Muscle of back (tissue), 11 donors: ENCODE data around the gene SLC35F3. TPM values are rescaled to one million over a fixed set of nuclear protein-coding genes. Genes with fewer than 3 reads are reported as not detected.
"Not testable (repeated sequence)": the region's sequence is repeated elsewhere in the genome, so short reads cannot be mapped to it uniquely, and the experiment has no call there.

Experiments used
- DNase-seq, 3 donors: peaks; one replicate each; pipeline versions ENCODE4 v3.0.0 to v3.0.0-alpha.2; 2013
- polyA plus RNA-seq, 10 donors: library from polyadenylated mRNA; unstranded; fragments of 120-200 nt; gene quantifications; one replicate each; pipeline ENCODE4 v1.2.1, GENCODE V29; 2013; ENCODE audit not compliant: insufficient read length in 10 of 10

SLC35F3 gene
- polyA plus RNA-seq, 10 donors, result 0.34 to 1.0 (median 0.76) TPM

DNA sequence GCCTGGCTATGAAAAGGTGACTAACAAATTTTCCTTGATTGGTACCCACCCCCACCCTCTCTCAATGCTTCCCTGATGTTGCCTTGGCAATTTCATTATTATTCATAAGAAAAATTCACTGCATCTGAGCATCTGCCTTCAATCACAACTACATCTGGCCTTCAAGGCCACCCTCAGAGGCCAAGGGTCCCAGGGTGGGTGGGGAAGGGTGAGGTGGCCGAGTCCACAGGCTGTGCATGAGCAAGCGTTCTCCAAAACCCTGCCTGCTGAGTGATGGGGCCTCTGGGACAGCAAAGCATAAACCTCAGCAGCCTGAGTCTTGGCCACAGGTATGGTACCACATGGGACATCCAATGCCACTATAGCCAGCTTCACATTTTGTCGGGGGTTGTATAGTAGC lies 198.7 kb downstream of the SLC35F3 start:
- peak in 1 of 3 donors; percentile 42 for DNase-seq

DNA sequence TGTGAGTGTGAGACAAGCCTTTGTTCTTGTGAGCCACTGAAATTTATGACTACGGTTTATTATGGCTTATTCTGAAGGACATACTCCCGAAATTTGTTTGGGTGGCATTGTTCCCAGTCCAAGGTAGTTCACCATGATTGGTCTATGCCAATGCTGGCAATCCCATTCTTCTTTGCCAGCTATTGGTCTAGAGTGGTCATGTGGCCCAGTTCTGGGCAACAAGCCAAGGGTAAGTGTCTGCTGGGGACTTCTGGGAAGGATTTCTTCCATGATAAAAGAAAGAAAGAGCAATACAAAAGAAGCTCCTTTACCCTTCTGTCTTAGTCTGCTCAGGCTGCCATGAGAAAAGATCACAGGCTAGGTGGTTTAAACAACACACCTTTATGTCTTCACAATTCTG lies 201.6 kb downstream of the SLC35F3 start:
- no peak for DNase-seq

DNA sequence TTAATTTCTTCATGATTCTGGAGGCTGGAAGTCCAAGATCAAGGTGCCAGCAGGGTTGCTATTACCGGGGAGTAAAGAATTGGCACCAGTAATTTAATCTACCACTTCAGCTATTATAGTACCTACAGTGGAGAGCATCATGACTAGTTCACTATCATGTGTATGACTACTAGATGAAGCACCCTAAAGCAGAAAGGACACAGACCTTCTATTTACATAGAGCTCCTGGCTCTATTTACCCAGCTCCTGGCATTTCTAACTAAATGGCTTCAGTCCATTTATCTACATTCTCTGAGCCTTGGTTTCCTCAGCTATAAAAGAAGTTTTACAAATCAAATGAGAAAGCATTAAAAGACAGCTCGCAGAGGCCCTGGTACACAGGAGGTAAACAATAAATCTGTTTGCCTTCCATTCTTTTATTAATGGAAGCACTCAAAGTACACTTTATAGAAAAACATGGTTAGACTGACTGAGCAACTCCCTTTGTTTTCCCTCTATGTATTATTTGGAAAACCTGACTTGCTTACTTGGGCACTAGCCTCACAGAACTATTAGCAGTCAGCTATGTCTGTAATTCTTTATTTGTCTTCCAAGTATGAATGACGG lies 203.0 kb downstream of the SLC35F3 start:
- no peak for DNase-seq

DNA sequence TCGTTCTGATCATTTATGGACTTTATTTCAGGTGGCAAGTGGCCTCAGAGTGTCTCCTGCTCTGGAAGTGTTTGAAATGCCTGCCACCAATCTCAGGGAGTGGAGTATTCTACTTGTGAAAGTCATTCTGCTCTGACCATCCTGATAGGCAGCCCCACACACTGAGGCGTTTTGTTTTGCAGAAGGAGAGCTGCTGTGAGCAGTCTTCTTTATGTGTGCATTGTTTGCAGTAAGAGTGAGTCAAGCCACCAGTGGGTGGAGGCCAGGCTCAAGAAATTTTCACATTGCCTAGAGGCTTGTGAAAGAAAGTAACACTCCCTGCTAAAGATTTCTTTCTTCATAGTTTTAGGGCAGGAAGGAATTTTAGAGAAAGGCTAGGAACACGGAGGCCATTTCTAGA lies 204.4 kb downstream of the SLC35F3 start:
- no peak for DNase-seq

DNA sequence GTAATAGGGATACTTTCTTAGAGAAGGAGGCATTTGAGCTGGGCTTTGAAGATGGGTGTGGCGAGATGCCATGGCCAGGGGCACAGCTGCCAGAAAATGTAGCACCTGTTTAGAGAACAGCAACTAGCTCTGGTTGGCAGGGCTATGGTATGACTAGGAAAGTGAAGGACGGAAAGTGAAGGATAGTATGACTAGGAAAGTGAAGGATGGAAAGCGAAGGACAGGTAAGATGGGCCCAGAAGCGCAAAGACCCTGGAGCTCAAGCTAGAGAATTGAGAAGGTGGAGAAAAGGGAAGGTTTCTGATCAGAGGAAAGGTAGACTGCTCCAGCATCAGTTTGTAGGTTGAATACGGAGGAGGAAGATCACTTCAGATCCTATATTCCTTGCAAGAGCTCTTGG lies 205.4 kb downstream of the SLC35F3 start:
- no peak for DNase-seq

DNA sequence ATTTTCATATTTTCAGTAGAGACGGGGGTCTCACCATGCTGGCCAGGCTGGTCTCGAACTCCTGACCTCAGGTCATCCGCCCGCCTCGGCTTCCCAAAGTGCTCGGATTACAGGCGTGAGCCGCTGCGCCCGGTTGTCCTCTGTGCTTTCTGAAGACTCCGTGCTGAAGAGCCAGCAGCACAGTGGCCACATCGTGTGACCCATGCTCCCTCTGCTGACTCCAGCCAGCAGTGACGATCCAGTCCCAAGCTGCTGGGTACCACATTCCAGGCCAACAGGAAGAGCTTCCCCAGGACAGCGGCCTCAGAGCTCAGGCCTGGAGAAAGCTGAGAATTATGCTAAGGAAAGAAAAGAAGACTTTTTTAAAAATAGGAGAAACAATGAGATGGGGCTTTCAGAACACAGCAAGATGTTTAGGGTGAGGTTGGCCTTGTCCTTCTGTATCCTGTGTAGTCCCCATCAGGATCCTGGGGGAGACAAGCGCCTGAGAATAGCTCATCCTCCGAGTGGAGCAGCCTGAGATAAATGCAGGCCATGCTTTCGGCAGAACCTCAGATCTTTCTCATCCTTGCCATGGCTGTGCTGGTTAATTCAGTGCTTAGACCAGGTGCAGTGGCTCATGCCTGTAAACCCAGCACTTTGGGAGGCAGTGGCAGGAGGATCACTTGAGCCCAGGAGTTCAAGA lies 207.1 kb downstream of the SLC35F3 start:
- peak in 1 of 3 donors; percentile 45 for DNase-seq

DNA sequence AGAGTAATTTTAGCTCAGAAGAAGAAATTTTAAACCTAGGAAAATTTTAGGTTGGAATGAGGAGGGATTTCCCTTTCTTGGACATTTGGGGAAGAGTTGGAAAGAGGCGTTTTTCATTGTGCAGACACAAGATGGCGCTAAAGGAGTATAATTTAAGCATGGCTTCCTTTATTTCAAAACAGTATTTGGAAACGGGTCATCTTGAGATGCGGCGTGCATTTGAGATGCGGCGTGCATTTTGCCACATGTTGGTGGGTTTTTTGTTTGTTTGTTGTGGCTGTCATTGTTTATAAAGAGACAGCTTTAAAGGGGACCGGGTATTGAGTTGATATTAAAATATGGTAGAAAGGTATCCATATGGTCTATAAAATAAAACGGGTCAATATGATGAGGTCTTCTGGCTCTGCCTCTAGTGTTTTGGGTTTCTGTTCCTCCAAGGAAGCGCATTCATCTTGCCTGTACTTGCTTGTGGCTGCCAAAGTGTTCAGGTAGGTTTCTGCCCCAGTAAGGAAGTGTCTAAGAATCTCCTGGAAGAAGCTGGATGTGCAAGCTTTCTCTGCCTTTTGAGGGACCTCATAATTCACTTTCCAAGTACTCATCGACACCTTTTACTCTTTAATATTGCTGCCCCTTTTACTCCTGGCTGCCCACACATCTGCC lies 210.3 kb downstream of the SLC35F3 start:
- DNase-seq, result peak; percentile 58 to 78 (median 69)

DNA sequence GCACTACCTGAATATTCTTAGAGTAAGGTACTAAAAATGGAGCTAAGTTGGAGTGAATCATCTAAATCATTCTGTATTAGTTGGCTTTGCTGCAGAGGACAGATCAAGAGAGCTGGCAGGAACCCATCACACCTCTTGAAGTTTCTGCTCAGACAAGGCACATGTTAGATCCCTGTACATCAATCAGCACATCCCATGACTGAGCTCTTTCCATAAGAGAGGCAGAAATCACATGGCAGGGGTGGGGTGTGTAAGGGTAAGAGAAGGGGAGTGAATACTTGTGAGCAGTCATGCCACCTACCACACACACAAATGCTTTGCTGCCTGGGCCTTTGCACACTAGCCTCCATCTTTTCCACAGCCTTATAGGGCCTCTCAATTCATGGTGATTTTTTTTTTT lies 214.4 kb downstream of the SLC35F3 start:
- DNase-seq, result no peak

DNA sequence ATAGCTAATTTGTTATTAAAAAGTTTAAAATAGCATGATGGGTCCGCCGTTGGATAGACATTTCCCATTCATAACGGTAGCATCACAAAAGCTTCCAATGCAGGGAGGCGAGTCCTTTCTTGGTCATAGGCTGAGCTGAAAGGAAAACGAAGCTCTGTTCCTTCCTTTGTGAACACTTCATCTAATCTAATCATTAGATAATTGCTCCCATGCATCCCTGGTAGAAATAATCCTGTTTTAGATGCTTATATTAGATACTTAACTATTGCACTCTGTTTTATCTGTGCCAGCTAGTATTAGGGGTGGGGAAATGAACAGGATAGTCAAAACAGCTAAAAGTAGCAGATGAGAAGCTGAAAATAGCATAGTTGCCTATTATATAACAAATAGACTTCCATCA lies 215.0 kb downstream of the SLC35F3 start:
- DNase-seq, result no peak

DNA sequence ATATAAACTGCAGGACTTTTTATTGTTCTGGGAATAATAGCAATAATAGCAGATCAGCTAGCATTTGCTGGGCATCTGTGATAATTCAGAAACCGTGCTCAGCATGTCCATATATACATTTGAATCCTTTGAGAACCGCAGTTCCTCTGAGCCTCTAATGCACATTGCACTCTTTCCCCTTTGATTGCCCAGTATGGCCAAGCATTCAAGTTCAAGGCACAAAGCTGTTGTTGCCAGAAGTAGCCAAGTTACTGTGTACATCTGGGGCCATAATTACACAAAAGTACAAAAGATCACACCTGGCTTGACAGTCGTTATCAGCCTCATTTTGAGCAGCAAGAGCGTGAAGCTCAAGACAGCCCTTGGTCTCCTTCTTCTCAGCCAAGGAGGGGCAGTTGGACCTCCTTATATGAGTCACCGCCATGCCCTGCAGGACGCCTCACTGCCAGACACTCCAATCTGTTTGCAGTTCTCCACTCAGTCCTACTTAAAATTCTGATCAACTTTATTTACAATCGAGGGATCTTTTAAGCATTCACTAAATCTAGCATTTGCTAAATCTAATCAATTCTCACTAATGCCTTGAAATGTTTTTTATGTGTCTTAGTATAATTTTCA lies 216.0 kb downstream of the SLC35F3 start:
- no peak for DNase-seq

DNA sequence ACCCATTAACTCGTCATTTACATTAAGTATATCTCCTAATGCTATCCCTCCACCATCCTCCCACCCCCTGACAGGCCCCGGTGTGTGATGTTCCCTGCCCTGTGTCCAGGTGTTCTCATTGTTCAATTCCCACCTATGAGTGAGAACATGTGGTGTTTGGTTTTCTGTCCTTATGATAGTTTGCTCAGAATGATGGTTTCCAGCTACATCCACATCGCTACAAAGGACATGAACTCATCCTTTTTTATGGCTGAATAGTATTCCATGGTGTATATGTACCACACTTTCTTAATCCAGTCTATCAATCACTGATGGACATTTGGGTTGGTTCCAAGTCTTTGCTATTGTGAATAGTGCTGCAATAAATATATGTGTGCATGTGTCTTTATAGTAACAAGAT lies 217.2 kb downstream of the SLC35F3 start:
- DNase-seq, result not testable (repeated sequence)

DNA sequence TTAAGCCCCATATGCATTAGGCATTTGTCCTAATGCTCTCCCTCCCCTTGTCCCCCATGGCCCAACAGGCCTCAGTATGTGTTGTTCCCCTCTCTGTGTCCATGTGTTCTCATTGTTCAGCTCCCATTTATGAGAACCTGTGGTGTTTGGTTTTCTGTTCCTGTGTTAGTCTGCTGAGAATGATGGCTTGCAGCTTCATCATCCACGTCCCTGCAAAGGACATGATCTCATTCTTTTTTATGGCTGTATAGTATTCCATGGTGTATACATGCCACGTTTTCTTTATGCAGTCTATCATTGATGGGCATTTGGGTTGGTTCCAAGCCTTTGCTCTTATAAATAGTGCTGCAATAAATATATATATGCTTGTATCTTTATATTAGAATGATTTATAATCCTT lies 218.1 kb downstream of the SLC35F3 start:
- DNase-seq, result not testable (repeated sequence)

DNA sequence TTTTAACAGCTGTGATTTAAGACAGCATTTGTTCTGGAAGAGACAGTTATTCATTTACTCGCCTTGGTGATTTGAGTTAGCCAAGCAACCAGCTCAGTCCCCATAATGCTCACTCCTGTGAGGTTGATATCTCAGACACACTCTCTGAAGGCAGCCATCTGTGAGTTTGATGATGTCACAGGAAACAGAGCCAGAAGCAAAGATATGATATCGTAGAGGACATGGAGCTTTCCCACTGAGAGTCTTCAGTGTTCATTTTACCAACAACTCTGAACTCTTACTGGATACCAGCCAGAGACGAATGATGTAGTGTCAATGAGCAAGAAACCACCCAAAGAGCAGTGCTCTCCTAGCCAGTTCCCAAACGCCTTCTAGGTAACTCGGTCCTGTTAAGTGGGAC lies 219.4 kb downstream of the SLC35F3 start:
- no peak for DNase-seq

DNA sequence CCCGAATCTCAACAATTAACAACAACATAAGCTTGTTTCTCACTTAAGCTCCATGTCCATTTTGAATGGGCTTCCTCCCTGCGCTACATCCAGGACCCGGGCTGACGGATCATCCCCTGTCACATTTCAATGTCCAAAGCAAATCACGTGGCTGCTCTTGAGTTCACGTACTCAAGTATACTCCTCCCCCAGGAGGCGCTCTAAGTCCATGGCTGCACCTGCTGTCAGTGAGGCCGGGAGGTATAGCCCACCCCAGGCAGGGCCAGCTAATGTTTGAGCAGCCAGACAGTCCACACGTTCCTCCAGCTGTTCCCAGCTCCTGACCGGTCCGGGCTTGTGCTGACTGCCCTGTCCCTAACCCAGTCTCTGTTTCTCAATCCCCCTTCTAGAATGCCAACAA lies 220.8 kb downstream of the SLC35F3 start:
- peak in 1 of 3 donors; percentile 27 for DNase-seq

DNA sequence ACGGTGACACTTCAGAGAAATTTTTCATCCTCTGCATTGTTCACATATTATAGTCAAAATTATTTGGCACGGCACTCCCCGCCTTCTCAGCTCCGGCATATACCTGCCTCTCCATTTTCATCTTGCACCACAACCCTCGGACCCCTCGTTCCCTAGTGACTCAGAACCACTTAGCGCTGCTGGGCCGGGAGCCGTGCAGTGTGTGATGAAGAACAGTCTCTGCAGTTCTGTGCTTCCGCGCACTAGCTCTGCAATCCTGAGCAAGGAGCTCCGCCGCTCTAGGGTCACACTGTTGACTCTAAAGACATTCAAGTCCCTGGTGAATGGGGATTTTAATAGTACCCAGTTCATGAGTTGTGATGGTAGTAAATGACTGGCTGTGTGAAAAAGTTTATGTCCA lies 221.2 kb downstream of the SLC35F3 start:
- DNase-seq, result no peak

DNA sequence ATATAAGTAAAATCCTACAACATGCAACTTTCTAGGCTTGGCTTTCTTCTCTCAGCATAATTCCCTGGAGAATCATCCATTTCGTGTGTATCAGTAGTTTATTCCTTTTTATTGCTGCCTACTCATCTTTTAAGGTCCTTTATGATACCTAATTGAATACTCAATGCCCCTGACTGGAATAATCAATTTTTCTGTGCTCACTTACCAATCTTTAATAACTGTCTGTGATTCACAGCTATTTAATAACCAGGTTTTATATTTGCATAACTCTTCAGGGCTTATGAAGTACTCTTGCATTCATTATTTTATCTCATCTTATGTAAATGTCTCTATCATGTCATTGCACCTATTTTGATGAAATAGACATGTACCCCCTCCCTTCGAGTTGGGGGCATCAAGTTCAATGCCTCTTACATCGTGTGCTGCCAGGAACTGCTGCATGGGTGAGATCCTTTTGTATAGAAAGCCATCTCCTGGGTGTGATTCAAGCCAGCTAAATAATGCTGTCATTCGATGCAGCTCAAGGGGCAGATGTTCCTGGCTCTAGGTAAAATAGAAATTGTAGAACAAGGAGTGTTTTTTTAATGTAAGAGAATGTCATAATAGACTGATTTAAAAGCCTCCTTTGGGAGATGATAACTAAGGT lies 222.7 kb downstream of the SLC35F3 start:
- DNase-seq, result no peak

DNA sequence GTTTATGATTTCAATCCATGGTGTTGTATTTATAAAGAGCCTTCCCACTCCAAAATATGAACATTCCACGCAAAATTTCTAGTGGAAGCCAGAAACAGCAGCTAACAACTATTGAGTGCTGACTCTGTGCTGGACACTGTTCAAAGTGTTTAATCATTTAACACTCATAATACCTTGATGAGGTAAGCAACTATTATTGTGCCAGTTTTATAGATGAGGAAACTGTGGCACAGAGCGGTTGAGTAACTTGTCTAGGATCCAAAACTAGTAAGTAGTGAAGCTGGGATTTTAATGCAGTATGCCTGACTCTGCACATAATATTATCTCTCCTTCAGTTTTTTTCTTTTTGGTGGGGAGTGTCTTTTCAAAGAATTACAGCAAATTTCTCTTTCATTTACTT lies 228.3 kb downstream of the SLC35F3 start:
- DNase-seq, result no peak

DNA sequence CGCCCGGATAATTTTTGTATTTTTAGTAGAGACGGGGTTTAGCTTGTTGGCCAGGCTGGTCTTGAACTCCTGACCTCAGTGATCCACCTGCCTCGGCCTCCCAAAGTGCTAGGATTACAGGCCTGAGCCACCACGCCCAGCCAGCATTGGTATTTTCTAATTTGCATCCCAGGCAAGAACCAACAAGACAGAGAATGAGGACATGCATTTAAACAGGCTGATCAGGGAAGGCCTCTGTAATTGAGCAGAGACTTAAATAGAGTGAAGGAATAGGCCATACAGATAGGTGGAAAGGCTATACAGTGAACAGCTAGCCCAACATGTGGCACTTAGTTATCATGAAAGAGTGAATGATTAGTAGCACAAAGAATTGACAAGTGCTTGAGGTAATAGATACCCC lies 230.4 kb downstream of the SLC35F3 start:
- no peak for DNase-seq

DNA sequence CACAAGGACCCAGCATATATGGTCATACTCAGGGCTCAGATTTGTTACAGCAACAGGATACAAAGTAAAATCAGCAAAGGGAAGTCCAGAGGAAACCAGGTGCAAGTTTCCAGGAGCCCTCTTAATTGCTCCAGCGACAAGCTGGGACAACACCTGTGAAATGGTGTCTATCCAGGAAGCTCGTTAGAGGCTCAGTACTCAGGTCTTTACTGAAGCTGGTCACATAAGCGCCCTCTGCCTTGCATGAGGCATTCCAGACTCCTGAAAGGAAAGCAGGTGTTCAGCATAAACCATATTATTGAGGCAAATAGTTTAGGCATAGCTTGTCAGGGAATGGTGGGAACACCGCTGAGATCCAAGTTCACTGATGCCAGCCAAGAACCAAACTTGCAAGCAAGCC lies 231.0 kb downstream of the SLC35F3 start:
- DNase-seq, result no peak

DNA sequence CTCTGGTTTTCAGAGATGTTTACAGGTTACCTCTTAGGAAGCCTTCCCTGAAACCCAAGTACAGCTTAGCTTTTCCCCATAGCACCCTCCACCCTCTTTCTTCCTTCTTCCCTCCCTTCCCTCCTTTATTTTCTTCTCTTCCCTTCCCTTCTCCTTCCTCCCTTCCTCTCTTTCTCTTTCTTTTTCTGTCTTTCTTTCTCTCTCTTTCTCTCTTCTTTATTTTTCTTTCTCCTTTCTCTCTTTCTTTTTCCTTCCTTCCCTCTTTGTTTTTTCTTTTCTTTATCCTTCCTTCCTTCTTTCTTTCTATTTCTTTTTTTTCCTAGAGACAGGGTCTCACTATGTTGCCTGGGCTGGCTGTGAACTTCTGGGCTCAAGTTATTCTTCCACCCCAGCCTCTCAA lies 231.6 kb downstream of the SLC35F3 start:
- no peak for DNase-seq

DNA sequence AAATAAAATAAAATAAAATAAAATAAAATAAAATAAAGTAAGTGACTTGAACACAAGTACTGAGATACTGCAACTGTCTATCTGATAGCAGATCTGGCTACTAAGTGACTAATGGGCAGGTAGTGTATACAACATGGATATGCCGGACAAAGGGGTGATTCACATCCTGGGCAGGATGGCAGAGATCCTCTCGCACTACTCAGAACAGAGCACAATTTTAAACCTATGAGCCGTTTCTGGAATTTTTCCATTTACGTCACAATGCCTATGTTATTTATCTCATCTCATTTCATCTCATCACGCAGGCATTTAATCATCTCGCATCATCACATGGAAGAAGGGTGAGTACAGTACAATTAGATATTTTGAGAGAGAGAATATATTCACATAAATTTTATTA lies 235.5 kb downstream of the SLC35F3 start:
- peak in 1 of 3 donors; percentile 7 for DNase-seq

DNA sequence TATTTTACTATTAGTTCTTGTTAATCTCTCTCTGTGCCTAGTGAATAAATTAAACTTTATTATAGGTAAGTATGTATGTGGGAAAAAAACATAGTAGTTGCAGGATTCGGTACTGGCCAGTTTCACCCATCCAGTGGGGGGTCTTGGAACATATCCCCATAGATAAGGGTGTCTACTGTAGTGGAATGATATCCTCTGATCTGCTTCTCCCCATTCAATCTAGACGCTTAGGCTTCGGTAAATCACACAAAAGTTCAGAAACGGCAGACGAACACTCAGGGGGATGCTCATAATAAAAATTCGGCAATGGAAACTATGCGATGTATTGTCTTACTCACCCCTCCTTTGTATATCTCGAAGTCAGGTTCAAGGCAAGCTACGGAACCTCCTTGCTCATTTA lies 235.9 kb downstream of the SLC35F3 start:
- no peak for DNase-seq
